ENCODE results near the gene BTBD2. TPM values are rescaled to one million over a fixed set of nuclear protein-coding genes. Genes with fewer than 3 reads are reported as not detected.

The BTBD2 gene
- polyA plus RNA-seq (2012; ENCODE audit: insufficient read length, low read depth), result 195 TPM

GRCh38 chr19:2015608-2015950 lies at the start of gene BTBD2:
BTBD2 (minus strand) TSS chr19:2015714; CDS start chr19:2015703, 11 bp downstream.
- TF ChIP-seq POLR2AphosphoS5 (IDR thresholded peaks at IDR 0.05; ENCODE audit: low read depth, low read length) (no peak), FOXP2 (optimal IDR thresholded peaks at IDR 0.05; ENCODE audit: borderline replicate concordance, extremely low read depth, extremely low read length, insufficient read depth) (no peak), TAF1 (IDR thresholded peaks at IDR 0.05; ENCODE audit: borderline replicate concordance, insufficient read depth, low read length) (peak; percentile 54; the same call in 1 of the 2 replicates)

GRCh38 chr19:2064788-2065524 lies 49.4 kb upstream of the BTBD2 start:
- TF ChIP-seq REST (IDR thresholded peaks at IDR 0.05; ENCODE audit: insufficient read depth in 1 of 2, low read depth in 2 of 2, low read length in 2 of 2) (no peak), FOXP2 (optimal IDR thresholded peaks at IDR 0.05; ENCODE audit: borderline replicate concordance, extremely low read depth, extremely low read length, insufficient read depth) (no peak), POLR2AphosphoS5 (IDR thresholded peaks at IDR 0.05; ENCODE audit: low read depth, low read length) (no peak), SIN3A (IDR thresholded peaks at IDR 0.05; ENCODE audit: borderline replicate concordance, insufficient read depth, low read length) (no peak), TAF1 (IDR thresholded peaks at IDR 0.05; ENCODE audit: borderline replicate concordance, insufficient read depth, low read length) (no peak)

GRCh38 chr19:2064395-2064787 lies 48.9 kb upstream of the BTBD2 start:
- TF ChIP-seq REST (IDR thresholded peaks at IDR 0.05; ENCODE audit: insufficient read depth in 1 of 2, low read depth in 2 of 2, low read length in 2 of 2), result no peak
- no peak for TF ChIP-seq POLR2AphosphoS5 (IDR thresholded peaks at IDR 0.05; ENCODE audit: low read depth, low read length)
- no peak for TF ChIP-seq TAF1 (IDR thresholded peaks at IDR 0.05; ENCODE audit: borderline replicate concordance, insufficient read depth, low read length)
- TF ChIP-seq SIN3A (IDR thresholded peaks at IDR 0.05; ENCODE audit: borderline replicate concordance, insufficient read depth, low read length), result no peak
- TF ChIP-seq FOXP2 (optimal IDR thresholded peaks at IDR 0.05; ENCODE audit: borderline replicate concordance, extremely low read depth, extremely low read length, insufficient read depth), result no peak

- TF ChIP-seq TAF1 (IDR thresholded peaks at IDR 0.05; ENCODE audit: borderline replicate concordance, insufficient read depth, low read length), result no peak
- TF ChIP-seq FOXP2 (optimal IDR thresholded peaks at IDR 0.05; ENCODE audit: borderline replicate concordance, extremely low read depth, extremely low read length, insufficient read depth), result no peak
- no peak for TF ChIP-seq SIN3A (IDR thresholded peaks at IDR 0.05; ENCODE audit: borderline replicate concordance, insufficient read depth, low read length)
- no peak for TF ChIP-seq POLR2AphosphoS5 (IDR thresholded peaks at IDR 0.05; ENCODE audit: low read depth, low read length)
- no peak for TF ChIP-seq REST (IDR thresholded peaks at IDR 0.05; ENCODE audit: insufficient read depth in 1 of 2, low read depth in 2 of 2, low read length in 2 of 2)
Observed at GRCh38 chr19:2063824-2064223, 48.3 kb upstream of the BTBD2 start.

GRCh38 chr19:2062770-2063169 lies 47.3 kb upstream of the BTBD2 start:
- TF ChIP-seq REST (IDR thresholded peaks at IDR 0.05; ENCODE audit: insufficient read depth in 1 of 2, low read depth in 2 of 2, low read length in 2 of 2), result no peak

All from PFSK-1 (cell line).